ENCODE measurements around the gene SSBP4.

Gene SSBP4

DNA sequence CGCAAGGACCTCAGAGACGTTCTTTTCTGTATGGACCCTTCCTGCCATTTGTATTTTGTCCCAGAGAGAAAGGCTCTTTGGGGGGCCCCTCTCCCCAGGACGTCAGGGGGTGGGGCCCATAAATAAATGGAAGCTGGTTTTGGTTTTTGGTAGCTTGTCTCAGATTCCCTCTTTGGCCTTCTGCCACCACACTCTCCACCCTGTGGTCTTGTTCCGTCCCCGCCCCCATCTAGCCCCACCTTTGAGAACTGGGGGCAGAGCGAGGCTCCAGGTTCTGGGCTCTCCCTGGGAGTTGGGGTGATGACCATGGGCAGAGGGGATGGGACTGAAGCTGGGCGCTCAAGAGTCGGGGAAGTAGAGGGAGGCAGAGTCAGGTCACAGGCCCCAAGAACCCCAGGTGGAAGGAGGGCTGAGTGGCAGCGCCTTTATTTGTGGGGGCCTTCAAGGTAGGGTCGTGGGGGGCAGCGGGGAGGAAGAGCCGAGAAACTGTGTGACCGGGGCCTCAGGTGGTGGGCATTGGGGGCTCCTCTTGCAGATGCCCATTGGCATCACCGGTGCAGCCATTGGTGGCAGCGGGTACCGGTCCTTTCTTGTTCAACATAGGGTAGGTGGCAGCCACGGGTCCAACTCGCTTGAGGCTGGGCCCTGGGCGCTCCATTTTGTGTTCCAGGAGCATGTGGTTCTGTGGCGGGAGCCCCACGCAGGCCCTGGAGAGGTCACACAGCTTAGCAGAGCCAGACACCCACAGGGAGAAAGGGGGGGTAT lies 15.4 kb downstream of the SSBP4 start:
- peak; percentile 65 for DNase-seq

DNA sequence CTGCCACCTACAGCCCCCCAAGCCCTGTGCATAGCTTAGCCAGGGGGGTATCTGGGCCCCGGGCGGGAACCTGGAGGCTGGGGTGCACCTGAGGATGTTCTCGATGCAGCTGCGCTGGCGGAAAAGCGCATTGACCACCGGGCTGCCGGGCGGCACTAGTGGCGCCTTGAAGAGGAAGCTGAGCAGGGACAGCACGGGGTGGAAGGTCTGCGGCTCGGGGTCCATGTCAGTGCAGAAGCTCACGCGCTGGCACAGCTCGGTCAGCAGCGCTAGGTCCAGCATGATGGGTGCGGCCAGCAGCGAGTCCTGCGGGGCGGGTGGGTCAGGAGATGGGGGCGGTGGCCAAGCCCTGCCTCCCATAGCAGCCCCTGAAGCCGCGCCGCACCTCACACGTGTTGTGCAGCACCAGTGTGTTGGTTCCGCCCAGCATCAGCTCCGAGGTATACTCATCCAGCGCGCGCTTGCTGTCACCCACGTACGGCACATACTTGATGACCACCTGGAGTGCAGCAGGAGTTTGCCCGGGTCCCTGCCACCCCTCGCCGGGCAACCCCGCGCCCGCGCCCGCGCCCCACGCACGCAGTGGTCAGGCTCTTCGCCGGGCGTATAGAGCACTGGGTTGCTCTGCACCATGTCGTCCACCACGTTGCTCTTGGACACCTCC lies 16.1 kb downstream of the SSBP4 start:
- DNase-seq, result no peak

DNA sequence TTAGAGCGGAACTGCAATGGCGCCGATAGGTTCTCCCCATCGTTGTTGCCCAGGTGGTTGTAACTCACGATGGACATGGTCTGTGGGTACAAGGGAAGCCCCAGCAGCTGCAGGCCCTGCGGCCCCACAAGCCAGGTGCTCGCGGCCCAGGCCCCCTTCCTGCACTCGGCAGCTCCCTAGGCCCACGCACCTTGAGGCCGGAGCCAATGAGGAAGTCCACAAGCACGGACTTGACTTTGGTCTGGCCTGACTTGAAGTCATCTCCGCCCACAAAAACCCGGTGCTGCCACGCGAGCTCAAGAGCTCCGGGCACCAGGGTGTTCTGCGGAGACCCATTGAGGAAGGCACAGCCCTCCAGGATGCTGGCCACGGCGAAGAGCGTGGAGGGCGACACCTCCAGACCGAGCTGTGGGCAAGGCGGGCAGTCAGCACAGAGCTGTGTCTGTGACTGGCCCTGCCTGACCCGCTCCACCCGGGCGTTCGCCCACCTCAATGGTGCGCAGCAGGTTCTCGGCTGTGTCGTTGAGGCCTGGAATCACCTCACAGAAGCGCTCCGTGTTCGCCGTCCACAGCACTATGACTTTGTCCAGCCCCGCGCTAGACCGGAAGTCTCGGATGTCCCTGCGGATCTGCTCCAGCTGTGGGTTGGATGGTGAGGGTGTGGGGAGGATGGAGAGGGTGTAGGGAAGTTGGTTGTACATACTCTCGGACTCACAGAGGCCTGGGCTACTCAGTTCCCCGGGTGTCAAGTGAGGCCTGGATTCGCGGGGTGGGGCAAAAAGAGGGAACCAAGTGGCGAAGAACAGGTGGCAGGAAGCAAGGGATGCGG lies 16.9 kb downstream of the SSBP4 start:
- no peak for DNase-seq

GRCh38 chr19:18436671-18437490 lies 17.7 kb downstream of the SSBP4 start:
- DNase-seq, result peak; percentile 97

DNA sequence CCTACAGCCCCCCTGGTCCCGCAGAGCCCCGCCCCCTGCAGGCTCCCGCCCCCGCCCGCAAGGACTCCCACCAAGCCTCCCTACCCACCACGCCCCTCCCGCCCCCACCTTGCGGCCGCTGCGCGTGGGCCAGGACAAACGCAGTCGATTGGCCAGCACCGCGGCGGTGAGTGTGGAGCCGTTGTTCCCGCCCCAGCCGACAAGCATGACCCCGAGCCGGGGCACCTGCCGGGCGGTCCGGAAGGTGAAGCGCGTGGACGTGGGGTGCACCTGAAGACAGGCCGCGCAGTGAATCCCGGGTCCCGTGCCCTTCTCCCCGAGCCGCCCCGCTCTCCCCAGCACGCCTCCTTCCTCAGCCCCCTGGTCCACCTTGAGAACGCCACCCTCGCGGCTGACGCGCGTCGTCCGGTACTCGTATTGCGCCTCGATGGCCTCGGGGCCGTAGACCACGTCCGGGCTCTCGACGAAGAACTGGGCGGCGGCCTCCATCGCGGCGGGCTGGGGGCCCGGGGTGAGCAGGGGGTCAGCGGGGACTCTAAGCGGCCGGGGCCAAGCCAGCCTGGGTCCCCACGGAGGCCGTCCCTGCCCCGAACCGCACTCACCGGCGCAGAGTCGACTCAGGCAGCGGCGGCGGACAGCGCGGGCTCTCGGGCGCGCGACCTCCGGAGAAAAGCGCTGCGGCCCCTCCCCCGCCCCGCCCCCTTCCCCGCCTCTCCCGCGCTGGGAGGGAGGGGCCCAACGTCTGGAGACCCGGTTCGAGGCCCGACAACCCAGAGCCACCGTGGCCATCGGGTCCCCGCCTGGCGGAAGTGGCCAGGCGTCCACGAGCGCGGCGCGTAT lies 18.5 kb downstream of the SSBP4 start, which contains the start of gene ISYNA1:
Gene ISYNA1, minus strand, starts transcription at position 643 of the 840 bp plus-strand sequence. Its CDS starts 154 bp downstream, at position 489.
- DNase-seq, result peak; percentile 82

DNA sequence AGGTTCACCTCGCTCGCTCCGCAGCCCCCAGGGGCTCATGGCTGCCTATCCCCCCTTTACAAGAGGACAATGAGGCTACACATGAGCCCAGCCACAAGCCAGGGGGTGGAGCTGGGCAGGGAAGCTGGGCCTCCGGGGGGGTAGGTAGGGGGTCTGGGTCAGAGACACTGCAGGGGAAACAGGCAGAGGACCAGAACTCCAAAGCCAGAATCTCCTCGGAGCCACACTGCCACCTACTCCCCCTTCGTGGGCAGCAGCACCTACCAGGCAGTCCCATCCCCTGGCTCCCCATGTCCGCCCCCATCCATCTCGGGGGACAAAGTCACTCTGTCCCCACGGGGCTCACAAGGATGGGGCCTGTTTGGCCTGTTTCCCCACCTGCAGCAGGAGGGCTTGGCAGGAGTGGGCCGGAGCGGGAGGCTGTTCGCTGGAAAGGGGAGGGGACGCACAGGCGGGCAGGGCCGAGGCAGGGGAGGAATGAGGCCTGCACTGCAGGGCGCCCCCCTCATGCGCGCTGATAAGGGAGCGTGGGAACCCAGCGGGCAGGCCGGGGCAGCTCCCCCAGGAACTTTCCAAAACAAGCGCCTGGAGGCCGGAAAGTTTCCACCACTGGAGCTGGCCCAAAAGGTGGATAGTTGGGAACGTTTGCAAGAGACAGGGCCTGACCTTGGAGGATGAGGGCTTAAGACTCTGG lies 19.3 kb downstream of the SSBP4 start:
- peak; percentile 32 for DNase-seq

DNA sequence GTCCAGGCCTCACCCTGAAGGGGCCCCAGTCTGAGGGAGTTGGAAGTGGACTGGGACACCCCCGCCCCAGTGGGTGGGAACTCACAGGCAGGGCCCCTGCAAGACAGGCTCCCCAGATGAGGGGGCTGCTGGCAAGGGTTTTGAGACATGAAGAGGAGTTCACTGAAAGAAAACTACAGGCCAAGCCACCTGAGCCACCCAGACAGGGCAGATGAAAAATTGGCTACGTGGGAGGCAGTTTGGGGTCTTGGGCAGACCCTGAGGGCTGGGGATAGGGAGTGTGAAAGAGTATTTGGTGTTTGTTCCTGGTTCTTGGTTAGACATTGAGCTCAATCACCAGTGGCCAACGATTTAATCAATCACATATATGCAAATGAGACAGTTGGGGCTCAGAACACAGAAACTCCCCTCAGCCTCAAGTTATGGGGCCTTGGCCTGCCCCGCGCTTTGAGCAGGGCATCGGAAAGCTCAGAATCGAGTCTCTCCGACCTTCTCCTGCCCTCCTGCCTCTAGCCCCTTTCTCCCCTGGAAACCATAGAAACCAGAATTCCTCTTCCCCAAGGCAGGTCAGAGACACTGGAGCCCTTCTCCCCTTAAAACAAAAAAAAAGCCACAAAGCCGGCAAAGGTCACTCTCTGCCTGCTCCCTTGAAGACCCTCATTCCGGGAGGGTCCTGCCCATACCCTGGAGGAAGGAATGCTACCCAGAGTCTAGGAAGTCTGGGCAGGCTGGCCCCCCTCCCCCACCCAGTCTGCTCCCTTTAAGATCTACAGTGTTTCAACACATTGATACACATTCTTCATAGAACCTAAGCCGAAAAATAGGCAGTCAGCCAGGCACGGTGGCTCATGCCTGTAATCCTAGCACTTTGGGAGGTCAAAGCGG lies 20.1 kb downstream of the SSBP4 start:
- DNase-seq, result peak; percentile 71

DNA sequence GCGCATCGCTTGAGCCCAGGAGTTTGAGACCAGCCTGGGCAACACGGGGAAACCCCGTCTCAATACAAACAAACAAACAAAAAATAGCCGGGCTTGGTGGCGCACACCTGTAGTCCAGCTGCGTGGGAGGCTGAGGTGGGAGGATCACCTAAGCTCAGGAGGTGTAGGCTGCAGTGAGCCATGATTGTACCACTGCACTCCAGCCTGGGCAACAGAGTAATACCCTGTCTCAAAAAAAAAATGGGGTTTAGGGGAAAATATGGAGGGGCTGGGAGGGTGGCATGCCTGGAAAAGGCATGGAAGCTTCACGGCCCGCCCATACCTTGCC lies 20.7 kb downstream of the SSBP4 start:
- DNase-seq, result no peak

- DNase-seq, result peak; percentile 74
Observed at GRCh38 chr19:18440415-18440877, 21.2 kb downstream of the SSBP4 start.

DNA sequence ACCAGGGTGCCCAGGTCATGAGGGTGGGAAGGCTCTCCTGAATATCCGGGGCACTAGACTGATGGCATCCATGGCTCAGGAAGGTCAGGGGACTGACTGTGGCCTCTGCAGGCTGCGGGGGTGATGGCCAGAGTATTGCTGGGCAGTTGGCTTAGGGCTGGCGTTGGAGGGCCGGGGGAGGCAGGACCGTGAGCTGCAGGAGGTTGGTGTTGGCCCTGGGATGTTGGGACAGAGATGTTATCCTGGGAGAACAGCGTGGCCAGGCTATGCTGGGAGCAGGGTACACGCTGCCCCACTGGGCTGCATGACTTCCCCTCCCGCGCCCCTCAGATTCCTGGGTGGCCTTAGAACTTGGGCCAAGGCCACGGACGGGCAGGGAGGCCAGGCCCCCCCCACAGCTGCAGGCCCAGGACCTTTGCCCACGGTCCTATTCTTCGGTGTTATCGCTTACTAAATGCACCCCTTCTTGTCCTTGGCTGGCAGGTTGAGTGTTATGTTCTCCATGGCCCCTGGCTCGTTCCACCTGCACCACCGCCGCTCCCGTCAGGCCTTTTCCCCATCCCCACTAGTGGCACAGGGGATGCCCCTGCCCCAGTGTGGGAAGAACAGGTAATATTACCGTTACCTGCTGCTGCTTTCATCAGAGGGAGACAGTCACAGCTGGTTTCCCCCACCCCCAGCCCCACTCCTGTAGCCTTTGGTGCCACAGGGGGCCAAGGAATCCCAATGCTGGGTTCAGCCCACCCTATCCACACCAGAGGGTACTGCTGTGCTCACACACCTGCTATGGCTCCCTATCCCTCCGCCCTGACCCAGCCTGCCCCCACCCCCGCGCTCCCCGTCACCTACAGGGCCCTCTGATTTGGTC lies 22.0 kb downstream of the SSBP4 start:
- no peak for DNase-seq

DNA sequence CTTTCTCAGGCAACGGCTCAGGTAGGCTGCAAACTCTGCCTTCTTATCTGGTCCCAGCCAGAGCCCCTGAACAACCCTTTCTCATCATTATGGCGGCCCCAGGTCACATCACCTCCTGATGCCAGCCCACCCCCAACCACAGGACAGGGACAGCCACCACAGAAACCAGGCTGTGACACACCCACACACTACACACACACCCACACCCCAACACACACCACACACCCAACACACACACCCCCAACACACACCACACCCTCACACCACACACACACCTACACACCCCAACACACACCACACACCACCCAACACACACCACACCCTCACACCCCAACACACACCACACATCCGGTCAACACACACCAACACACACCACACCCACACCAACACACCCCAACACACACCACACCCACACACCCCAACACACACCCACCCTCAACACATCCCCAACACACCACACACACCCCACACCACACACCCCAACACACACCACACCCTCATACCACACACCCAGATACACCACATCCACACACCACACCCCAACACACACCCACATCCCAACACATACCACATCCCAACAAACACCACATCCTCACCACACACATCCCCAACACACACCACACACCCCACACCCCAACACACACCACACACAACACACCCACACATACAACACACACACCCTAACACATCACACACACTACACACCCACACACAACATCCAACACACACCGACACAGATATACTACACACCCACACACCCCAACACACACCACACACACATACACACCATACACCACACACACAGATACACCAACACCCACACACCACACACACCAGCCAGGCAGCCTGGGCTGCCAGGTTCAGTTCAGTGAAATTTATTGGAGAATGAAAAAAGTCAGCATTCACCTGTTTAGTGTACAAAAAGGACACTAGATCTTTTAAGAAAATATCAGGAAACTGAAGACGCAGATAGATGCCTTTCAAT lies 22.9 kb downstream of the SSBP4 start:
- DNase-seq, result peak; percentile 70

- DNase-seq, result no peak
Observed at GRCh38 chr19:18442941-18443340, 23.7 kb downstream of the SSBP4 start.

DNA sequence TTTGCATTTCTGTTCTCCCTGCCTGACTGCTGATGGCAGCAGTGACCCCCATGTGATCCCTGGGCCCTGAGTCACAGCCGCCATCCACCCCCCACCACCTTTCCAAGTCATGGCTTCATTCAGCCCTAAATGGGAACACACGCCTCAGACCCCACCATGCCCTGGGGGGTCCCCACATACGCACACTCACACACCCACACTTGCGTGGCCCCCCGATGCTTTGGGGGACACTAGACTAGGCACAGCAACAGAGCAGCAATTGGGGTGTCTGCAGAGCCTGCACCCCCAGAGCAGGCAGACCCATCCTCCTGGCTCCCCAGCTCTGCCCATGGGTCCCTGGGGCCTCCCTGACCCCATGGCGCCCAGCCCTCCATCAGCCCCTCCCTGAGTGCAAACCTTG lies 24.2 kb downstream of the SSBP4 start:
- no peak for DNase-seq

GRCh38 chr19:18443831-18444230 lies 24.6 kb downstream of the SSBP4 start:
- no peak for DNase-seq

DNA sequence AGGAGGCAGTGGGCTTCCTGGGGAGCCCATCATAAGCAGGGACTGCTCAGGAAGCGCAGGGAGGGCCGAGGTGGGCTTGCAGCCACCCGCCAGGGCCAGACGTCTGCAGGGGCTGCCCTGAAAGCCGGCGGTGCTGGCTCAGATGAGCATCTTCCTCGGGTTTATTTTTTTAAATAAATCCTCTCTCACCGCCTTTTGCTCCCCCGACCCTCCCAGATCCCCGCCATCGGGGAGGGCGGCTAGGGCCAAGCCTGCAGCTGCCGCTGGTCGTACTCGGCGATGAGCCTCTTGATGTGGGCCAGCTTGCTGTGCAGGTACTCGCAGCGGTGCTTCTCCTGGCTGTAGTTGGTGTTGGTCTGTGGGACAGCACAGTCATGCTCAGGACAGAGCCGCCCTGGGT lies 25.3 kb downstream of the SSBP4 start:
- DNase-seq, result no peak

GRCh38 chr19:18445262-18445948 lies 26.2 kb downstream of the SSBP4 start:
- DNase-seq, result no peak

All from hematopoietic multipotent progenitor cell treated with erythropoietin and hydrocortisone succinate and interleukin-3 and kit ligand, for 6 days (in vitro differentiated cells).